ENCODE results near the gene ENTPD3. TPM values are rescaled to one million over a fixed set of nuclear protein-coding genes. Genes with fewer than 3 reads are reported as not detected.

ENTPD3 gene
- total and polyA plus RNA-seq, 2 of the 8 experiments (the other 6 are each of a cell fraction or from before 2014, with no cell fraction given), result 0.60 to 1.0 TPM

DNA sequence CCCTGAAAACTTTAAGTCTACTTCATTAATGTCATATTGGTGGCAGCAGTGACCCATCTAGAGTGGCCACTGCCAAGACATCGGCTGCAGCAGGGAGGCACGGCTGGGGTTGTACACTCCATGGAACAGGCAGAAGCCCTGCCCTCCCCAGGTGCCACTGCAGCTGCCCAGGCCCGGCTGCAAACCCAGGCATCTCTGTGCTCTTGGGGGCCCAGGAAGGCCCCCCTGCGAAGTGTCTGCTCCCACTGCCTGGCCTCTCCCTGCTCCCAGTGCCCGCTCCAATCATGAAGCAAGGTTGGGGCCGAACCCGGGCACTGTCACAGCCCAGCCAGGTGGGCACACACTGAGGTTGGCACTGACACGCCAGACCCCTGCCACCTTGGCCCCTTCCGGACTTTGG is 58.1 kb downstream of the ENTPD3 start:
- no peak overlapping the region for H3K56ac ChIP-seq (replicated peaks; ENCODE audit: insufficient read length, low read depth, low read length)
- no peaks in the 10 kb centered on the region for H3K36me3 ChIP-seq (ENCODE audit: control insufficient read depth in 2 of 4, insufficient read depth in 4 of 4, low read length in 3 of 4)
- H3K27ac ChIP-seq (ENCODE audit: low read depth, low read length), result no peak overlapping the region
- H3K4me1 ChIP-seq (replicated peaks in 1 of 4; ENCODE audit: control insufficient read depth in 3 of 4, insufficient read depth in 4 of 4, low read length in 3 of 4), result no peaks in the 10 kb centered on the region
- no peaks in the 10 kb centered on the region for H3K9me3 ChIP-seq (ENCODE audit: insufficient read depth in 2 of 2, low read depth in 1 of 2, low read length in 1 of 2)
- no peak overlapping the region for H3K9ac ChIP-seq (replicated peaks in 1 of 4; ENCODE audit: extremely low read depth in 1 of 4, low read depth in 3 of 4, low read length in 3 of 4)
- FAIRE-seq (no peak), DNase-seq (ENCODE audit: low read depth in 1 of 2, low spot score in 2 of 2) (no peak)
- CTCF ChIA-PET (ENCODE audit: partially characterized antibody), result no interaction called here
- H4K20me1 ChIP-seq (replicated peaks in 1 of 2; ENCODE audit: control insufficient read depth in 1 of 2, insufficient read depth in 2 of 2, low read length in 2 of 2), result no peaks in the 10 kb centered on the region
- H2BK5ac ChIP-seq (ENCODE audit: low read depth, low read length), result no peak overlapping the region
- H3K79me1 ChIP-seq (ENCODE audit: low read depth, low read length), result no peaks in the 10 kb centered on the region
- H3K14ac ChIP-seq (ENCODE audit: insufficient read length), result no peak overlapping the region
- no peak overlapping the region for H2BK20ac ChIP-seq (ENCODE audit: low read length)
- no peak overlapping the region for H3K23ac ChIP-seq (ENCODE audit: insufficient read length)
- WGBS, 2 experiments (ENCODE audit: extremely low coverage in 1 of 2, insufficient coverage in 1 of 2, insufficient read length in 1 of 2, insufficient replicate concordance in 2 of 2, low coverage in 1 of 2, low lambda C conversion rate in 2 of 2, missing lambda C conversion rate in 1 of 2), result 94% methylated on average over 9 of the region's 9 CpGs; no CpG with 5 or more reads in 1 of the 2 experiments
- no peak overlapping the region for H3K4ac ChIP-seq (replicated peaks; ENCODE audit: insufficient read length, low read depth, low read length)
- H3K4me2 ChIP-seq (ENCODE audit: insufficient read depth in 1 of 2, low read depth in 2 of 2, low read length in 2 of 2), result no peak overlapping the region
- no peak overlapping the region for H2BK120ac ChIP-seq (replicated peaks; ENCODE audit: low read depth, low read length)
- H3K23me2 ChIP-seq (ENCODE audit: low read depth, low read length), result no peaks in the 10 kb centered on the region
- H4K91ac ChIP-seq (replicated peaks; ENCODE audit: insufficient read length, low read length), result no peak overlapping the region
- H3K27me3 ChIP-seq (replicated peaks in 1 of 4; ENCODE audit: control insufficient read depth in 3 of 4, extremely low read depth in 1 of 4, insufficient read depth in 3 of 4, low read length in 3 of 4), result no peaks in the 10 kb centered on the region
- H3K4me3 ChIP-seq (ENCODE audit: extremely low read depth in 1 of 4, insufficient read depth in 2 of 4, low read depth in 3 of 4, low read length in 4 of 4), result no peak overlapping the region
- no peaks in the 10 kb centered on the region for H3K79me2 ChIP-seq (ENCODE audit: control insufficient read depth in 1 of 2, insufficient read depth in 2 of 2, low read length in 2 of 2)
- no peak overlapping the region for H2BK12ac ChIP-seq (ENCODE audit: low read depth, low read length)
- H3K18ac ChIP-seq (ENCODE audit: extremely low read depth, low read length), result no peak overlapping the region
- H4K5ac ChIP-seq (ENCODE audit: insufficient read length, low read depth, low read length), result no peak overlapping the region
- H4K8ac ChIP-seq (ENCODE audit: extremely low read depth, insufficient read depth, low read length), result no peak overlapping the region
- no peak overlapping the region for H2AK5ac ChIP-seq (ENCODE audit: low read depth, low read length)
- TF ChIP-seq SAP30 (IDR thresholded peaks at IDR 0.05; ENCODE audit: insufficient read depth, insufficient replicate concordance, low read length), result no peak
- no peak for TF ChIP-seq RFX5 (IDR thresholded peaks at IDR 0.05; ENCODE audit: borderline replicate concordance, low read depth, low read length)
- TF ChIP-seq RBBP5 (IDR thresholded peaks at IDR 0.05; ENCODE audit: borderline replicate concordance, low read depth, low read length), result no peak
- no peak for TF ChIP-seq SIX5 (IDR thresholded peaks at IDR 0.05; ENCODE audit: low read depth, low read length)
- H2AFZ ChIP-seq (ENCODE audit: low read length), result no peak overlapping the region
- POLR2A ChIA-PET (ENCODE audit: partially characterized antibody), result no interaction called here
- no peak overlapping the region for H2BK15ac ChIP-seq (ENCODE audit: low read length)
